Sigmoid colon (tissue), 4 donors: Measurements from ENCODE around the gene SMTNL1.

Experiments
- EP300 ChIP-seq, 4 donors: sonication (generic); formaldehyde crosslinking; IDR thresholded peaks; one replicate each; pipeline ENCODE4 v1.6.1; 2017; ENCODE audit warnings: antibody characterized with exemption in 4 of 4
- POLR2AphosphoS5 ChIP-seq, 4 donors: sonication (generic); formaldehyde crosslinking; IDR thresholded peaks; one replicate each; pipeline ENCODE4 v1.6.1; 2017; ENCODE audit warnings: antibody characterized with exemption in 4 of 4
- TF ChIP-seq, protein P1 (sequence below), 4 experiments: fragments of 450-650 bp in 3 of 4; fragments of 200-600 bp in 1 of 4; IDR thresholded peaks; one replicate each; pipeline ENCODE4 v1.5.1; 2016 to 2019; ENCODE audit warnings: antibody characterized with exemption in 4 of 4, mild to moderate bottlenecking in 3 of 4, moderate library complexity in 2 of 4

- TF ChIP-seq, protein P1, sequence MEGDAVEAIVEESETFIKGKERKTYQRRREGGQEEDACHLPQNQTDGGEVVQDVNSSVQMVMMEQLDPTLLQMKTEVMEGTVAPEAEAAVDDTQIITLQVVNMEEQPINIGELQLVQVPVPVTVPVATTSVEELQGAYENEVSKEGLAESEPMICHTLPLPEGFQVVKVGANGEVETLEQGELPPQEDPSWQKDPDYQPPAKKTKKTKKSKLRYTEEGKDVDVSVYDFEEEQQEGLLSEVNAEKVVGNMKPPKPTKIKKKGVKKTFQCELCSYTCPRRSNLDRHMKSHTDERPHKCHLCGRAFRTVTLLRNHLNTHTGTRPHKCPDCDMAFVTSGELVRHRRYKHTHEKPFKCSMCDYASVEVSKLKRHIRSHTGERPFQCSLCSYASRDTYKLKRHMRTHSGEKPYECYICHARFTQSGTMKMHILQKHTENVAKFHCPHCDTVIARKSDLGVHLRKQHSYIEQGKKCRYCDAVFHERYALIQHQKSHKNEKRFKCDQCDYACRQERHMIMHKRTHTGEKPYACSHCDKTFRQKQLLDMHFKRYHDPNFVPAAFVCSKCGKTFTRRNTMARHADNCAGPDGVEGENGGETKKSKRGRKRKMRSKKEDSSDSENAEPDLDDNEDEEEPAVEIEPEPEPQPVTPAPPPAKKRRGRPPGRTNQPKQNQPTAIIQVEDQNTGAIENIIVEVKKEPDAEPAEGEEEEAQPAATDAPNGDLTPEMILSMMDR (IDR thresholded peaks at IDR 0.05): no peak
- no peak for TF ChIP-seq EP300 (IDR thresholded peaks at IDR 0.05)
- TF ChIP-seq POLR2AphosphoS5 (IDR thresholded peaks at IDR 0.05): no peak
These were observed 5.2 kb downstream of the SMTNL1 start for GRCh38 chr11:57542582-57542981.
